Panc1 (cell line): ENCODE measurements around the gene SCGB1A1.

Source experiments
- POLR2AphosphoS5 ChIP-seq: IDR thresholded peaks from 2 replicates; pipeline ENCODE4 v1.6.1; 2012; ENCODE audit warnings: mild to moderate bottlenecking, low read depth, low read length, moderate library complexity
- TF ChIP-seq, protein P1 (sequence below): fragments of 450-650 bp; IDR thresholded peaks from 2 replicates; pipeline ENCODE4 v1.5.1; 2017; ENCODE audit warnings: mild to moderate bottlenecking
- TF ChIP-seq, protein P2 (sequence below), 2 experiments: IDR thresholded peaks; 2 replicates each; pipeline ENCODE4 v1.6.1; 2011 to 2012; ENCODE audit warnings: low read depth in 2 of 2, control low read depth in 1 of 2, low read length in 1 of 2, mild to moderate bottlenecking in 1 of 2, moderate library complexity in 1 of 2; ENCODE audit not compliant: insufficient read depth in 1 of 2

DNA sequence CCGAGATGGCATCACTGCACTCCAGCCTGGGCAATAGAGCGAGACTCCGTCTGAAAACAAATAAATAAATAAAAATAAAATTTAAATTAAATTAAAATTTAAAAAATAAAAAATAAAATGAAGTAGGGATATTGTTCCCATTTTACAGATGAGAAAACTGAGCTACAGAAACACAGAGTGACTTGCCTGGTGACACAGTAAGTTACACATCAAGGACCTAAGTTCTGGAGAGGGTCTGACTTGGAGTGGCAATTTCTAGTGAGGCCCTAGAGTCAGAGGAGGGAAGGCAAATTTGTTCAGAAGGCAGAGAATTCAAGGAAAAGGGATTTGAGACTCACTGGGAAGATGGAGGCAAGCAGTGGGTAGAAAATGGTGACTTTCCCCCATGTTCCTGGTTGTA lies 2.0 kb downstream of the SCGB1A1 start:
- TF ChIP-seq, protein P1, sequence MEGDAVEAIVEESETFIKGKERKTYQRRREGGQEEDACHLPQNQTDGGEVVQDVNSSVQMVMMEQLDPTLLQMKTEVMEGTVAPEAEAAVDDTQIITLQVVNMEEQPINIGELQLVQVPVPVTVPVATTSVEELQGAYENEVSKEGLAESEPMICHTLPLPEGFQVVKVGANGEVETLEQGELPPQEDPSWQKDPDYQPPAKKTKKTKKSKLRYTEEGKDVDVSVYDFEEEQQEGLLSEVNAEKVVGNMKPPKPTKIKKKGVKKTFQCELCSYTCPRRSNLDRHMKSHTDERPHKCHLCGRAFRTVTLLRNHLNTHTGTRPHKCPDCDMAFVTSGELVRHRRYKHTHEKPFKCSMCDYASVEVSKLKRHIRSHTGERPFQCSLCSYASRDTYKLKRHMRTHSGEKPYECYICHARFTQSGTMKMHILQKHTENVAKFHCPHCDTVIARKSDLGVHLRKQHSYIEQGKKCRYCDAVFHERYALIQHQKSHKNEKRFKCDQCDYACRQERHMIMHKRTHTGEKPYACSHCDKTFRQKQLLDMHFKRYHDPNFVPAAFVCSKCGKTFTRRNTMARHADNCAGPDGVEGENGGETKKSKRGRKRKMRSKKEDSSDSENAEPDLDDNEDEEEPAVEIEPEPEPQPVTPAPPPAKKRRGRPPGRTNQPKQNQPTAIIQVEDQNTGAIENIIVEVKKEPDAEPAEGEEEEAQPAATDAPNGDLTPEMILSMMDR = no peak
- no peak for TF ChIP-seq POLR2AphosphoS5
- TF ChIP-seq, protein P2, sequence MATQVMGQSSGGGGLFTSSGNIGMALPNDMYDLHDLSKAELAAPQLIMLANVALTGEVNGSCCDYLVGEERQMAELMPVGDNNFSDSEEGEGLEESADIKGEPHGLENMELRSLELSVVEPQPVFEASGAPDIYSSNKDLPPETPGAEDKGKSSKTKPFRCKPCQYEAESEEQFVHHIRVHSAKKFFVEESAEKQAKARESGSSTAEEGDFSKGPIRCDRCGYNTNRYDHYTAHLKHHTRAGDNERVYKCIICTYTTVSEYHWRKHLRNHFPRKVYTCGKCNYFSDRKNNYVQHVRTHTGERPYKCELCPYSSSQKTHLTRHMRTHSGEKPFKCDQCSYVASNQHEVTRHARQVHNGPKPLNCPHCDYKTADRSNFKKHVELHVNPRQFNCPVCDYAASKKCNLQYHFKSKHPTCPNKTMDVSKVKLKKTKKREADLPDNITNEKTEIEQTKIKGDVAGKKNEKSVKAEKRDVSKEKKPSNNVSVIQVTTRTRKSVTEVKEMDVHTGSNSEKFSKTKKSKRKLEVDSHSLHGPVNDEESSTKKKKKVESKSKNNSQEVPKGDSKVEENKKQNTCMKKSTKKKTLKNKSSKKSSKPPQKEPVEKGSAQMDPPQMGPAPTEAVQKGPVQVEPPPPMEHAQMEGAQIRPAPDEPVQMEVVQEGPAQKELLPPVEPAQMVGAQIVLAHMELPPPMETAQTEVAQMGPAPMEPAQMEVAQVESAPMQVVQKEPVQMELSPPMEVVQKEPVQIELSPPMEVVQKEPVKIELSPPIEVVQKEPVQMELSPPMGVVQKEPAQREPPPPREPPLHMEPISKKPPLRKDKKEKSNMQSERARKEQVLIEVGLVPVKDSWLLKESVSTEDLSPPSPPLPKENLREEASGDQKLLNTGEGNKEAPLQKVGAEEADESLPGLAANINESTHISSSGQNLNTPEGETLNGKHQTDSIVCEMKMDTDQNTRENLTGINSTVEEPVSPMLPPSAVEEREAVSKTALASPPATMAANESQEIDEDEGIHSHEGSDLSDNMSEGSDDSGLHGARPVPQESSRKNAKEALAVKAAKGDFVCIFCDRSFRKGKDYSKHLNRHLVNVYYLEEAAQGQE (IDR thresholded peaks at IDR 0.05; ENCODE audit: insufficient read depth in 1 of 2, low read depth in 2 of 2, low read length in 1 of 2) = no peak
